ENCODE data around the gene PDE2A.
A peak's percentile ranks its signal among the peaks of the same experiment; 100 is the strongest.

Gene PDE2A

GRCh38 chr11:72604256-72604655, 70.0 kb downstream of the PDE2A start:
- Histone ChIP-seq H3K36me3 (replicated peaks; ENCODE audit: low read depth, low read length) (no peaks in the 10 kb centered on the region), H4K20me1 (ENCODE audit: insufficient read depth, low read length) (no peaks in the 10 kb centered on the region), H3K4me2 (ENCODE audit: low read length) (no peak overlapping the region; the same call in 1 of the 2 replicates), H3K79me2 (ENCODE audit: low read length) (no peaks in the 10 kb centered on the region), H3K27me3 (ENCODE audit: low read depth, low read length) (peaks cover 46% of the 10 kb centered on the region), H3K9ac (ENCODE audit: low read length) (no peak overlapping the region), H2AFZ (ENCODE audit: low read depth, low read length) (no peak overlapping the region), H3K4me3 (ENCODE audit: low read length) (no peak overlapping the region), H3K4me1 (ENCODE audit: low read length) (peaks cover 8% of the 10 kb centered on the region), H3K9me3 (ENCODE audit: insufficient read depth, low read length) (no peaks in the 10 kb centered on the region), H3K27ac (ENCODE audit: low read length) (no peak overlapping the region)
- TF ChIP-seq CTCF (IDR thresholded peaks at IDR 0.05; ENCODE audit: low read depth, low read length) (no peak), EZH2phosphoT487 (IDR thresholded peaks at IDR 0.05; ENCODE audit: low read depth) (no peak)

DNA sequence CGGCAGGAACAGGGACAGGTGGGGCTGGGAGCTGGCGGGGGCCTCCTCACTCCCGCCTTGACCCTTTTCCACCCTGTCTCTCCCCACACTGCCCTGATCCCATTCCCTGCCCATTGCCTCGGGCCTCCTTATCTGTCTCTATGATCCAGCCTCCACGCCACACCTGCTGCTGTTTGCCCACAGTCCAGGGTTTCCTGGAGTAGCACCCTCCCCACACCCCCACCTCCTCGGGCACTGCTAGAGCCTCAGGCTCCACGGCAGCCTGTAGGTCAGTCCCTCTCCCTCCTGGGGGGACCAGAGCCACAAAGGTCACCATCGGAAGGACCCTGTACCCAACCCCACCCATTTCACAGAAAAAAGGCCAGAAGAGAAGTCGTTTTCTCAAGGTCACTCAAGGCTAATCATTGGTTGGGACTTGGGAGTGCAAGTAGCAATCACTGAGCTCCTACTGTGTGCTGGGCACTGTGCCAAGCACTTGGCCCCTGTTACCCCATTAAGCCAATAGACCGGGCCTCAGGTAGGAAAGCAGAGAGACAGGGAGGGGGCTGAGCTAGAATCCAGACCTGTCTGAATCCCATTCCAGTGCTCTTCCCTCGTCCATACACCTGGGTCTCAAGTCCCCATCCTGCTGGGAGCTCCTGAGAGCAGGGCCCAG, 71.8 kb downstream of the PDE2A start:
- Histone ChIP-seq H3K9ac (ENCODE audit: low read length) (no peak overlapping the region), H3K27me3 (ENCODE audit: low read depth, low read length) (peaks cover 54% of the 10 kb centered on the region), H3K4me3 (ENCODE audit: low read length) (no peak overlapping the region), H3K9me3 (ENCODE audit: insufficient read depth, low read length) (no peaks in the 10 kb centered on the region), H4K20me1 (ENCODE audit: insufficient read depth, low read length) (no peaks in the 10 kb centered on the region), H2AFZ (ENCODE audit: low read depth, low read length) (no peak overlapping the region), H3K4me1 (ENCODE audit: low read length) (peaks cover 8% of the 10 kb centered on the region), H3K79me2 (ENCODE audit: low read length) (no peaks in the 10 kb centered on the region), H3K36me3 (replicated peaks; ENCODE audit: low read depth, low read length) (no peaks in the 10 kb centered on the region), H3K4me2 (ENCODE audit: low read length) (no peak overlapping the region), H3K27ac (ENCODE audit: low read length) (no peak overlapping the region)
- no peak for TF ChIP-seq CTCF (IDR thresholded peaks at IDR 0.05; ENCODE audit: low read depth, low read length)

GRCh38 chr11:72600557-72600956, 73.7 kb downstream of the PDE2A start:
- H3K9ac ChIP-seq (ENCODE audit: low read length) = no peak overlapping the region
- no peak overlapping the region for H3K4me2 ChIP-seq (ENCODE audit: low read length)
- no peak overlapping the region for H2AFZ ChIP-seq (ENCODE audit: low read depth, low read length)
- H3K36me3 ChIP-seq (replicated peaks; ENCODE audit: low read depth, low read length) = no peaks in the 10 kb centered on the region
- TF ChIP-seq CTCF (IDR thresholded peaks at IDR 0.05; ENCODE audit: low read depth, low read length) (no peak), EZH2phosphoT487 (IDR thresholded peaks at IDR 0.05; ENCODE audit: low read depth) (no peak)
- H3K9me3 ChIP-seq (ENCODE audit: insufficient read depth, low read length) = no peaks in the 10 kb centered on the region
- H4K20me1 ChIP-seq (ENCODE audit: insufficient read depth, low read length) = no peaks in the 10 kb centered on the region
- H3K27me3 ChIP-seq (ENCODE audit: low read depth, low read length) = peaks cover 56% of the 10 kb centered on the region
- no peaks in the 10 kb centered on the region for H3K79me2 ChIP-seq (ENCODE audit: low read length)
- H3K4me1 ChIP-seq (ENCODE audit: low read length) = peaks cover 8% of the 10 kb centered on the region
- no peak overlapping the region for H3K4me3 ChIP-seq (ENCODE audit: low read length)
- no peak overlapping the region for H3K27ac ChIP-seq (ENCODE audit: low read length)

DNA sequence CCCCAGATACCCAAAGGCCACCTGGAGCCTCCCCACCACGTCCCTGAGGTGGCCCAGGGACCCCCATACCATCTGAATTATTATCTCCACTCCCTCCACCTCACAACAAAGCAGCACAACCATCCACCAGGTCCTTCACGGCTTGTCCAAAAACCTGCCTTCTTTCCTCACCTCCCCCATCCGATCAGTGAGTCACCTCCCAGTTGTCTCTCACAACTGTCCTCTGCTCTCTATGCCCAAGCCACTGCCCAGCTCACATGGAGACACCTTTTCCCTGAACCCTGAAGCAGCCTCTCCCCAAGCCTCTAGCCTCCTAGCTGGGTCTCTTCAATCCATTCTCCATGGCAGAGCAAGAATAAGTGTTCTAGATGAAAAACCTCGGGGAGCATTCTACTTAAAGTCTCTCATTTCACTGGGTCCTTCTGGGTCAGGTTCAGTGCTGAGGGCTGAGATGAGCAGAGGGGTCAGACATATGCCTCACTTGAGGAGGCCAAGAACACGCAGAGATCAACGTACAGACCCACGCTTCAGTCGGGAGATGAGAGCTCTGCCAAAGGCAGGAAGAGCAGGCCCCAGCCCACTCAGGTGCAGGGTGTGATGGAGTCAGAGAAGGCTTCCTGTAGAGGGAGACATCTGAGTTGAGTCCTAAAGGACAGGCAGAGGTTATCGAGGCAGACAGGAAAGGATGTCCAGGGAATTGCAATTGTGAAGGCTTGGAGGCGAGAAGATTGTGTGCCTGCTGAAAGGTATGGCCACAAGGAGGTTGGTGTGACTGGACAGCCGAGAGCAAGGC, 74.7 kb downstream of the PDE2A start:
- H2AFZ ChIP-seq (ENCODE audit: low read depth, low read length) = no peak overlapping the region
- no peaks in the 10 kb centered on the region for H4K20me1 ChIP-seq (ENCODE audit: insufficient read depth, low read length)
- no peak overlapping the region for H3K9ac ChIP-seq (ENCODE audit: low read length)
- H3K79me2 ChIP-seq (ENCODE audit: low read length) = no peaks in the 10 kb centered on the region
- no peak overlapping the region for H3K4me3 ChIP-seq (ENCODE audit: low read length)
- H3K4me1 ChIP-seq (ENCODE audit: low read length) = peaks cover 8% of the 10 kb centered on the region
- H3K4me2 ChIP-seq (ENCODE audit: low read length) = no peak overlapping the region
- no peak for TF ChIP-seq EZH2phosphoT487 (IDR thresholded peaks at IDR 0.05; ENCODE audit: low read depth)
- TF ChIP-seq CTCF (IDR thresholded peaks at IDR 0.05; ENCODE audit: low read depth, low read length) = peak; percentile 25; the same call in 1 of the 2 replicates
- H3K36me3 ChIP-seq (replicated peaks; ENCODE audit: low read depth, low read length) = no peaks in the 10 kb centered on the region
- H3K9me3 ChIP-seq (ENCODE audit: insufficient read depth, low read length) = no peaks in the 10 kb centered on the region
- no peak overlapping the region for H3K27ac ChIP-seq (ENCODE audit: low read length)
- H3K27me3 ChIP-seq (ENCODE audit: low read depth, low read length) = peaks cover 59% of the 10 kb centered on the region
